SK-N-MC (cell line): ENCODE results near the gene CDK2AP2.

Source experiments
- DNase-seq: peaks from one replicate; pipeline ENCODE4 v3.0.0-alpha.2; 2011; ENCODE audit warnings: low read depth, low spot score
- H3K27ac ChIP-seq: fragments of 200-600 bp; sonication (generic); 2 replicates; pipeline ENCODE4 v1.5.1; 2016; ENCODE audit warnings: mixed run types
- H3K36me3 ChIP-seq: fragments of 200-600 bp; sonication (generic); 2 replicates; pipeline ENCODE4 v1.6.1; 2017; ENCODE audit warnings: antibody characterized with exemption, low read length, mixed read lengths; ENCODE audit not compliant: insufficient read depth
- H3K4me3 ChIP-seq: fragments of 200-600 bp; sonication (generic); 2 replicates; pipeline ENCODE4 v1.5.1; 2016
- H3K9ac ChIP-seq: fragments of 200-600 bp; sonication (generic); 2 replicates; pipeline ENCODE4 v1.8.0; 2017; ENCODE audit warnings: mixed run types, mixed read lengths; ENCODE audit not compliant: insufficient read length
- H3K9me3 ChIP-seq: fragments of 200-600 bp; sonication (generic); 2 replicates; pipeline ENCODE4 v1.6.1; 2017; ENCODE audit warnings: low read depth, mild to moderate bottlenecking, antibody characterized with exemption, low read length, moderate library complexity, mixed read lengths
- EZH2 ChIP-seq: fragments of 200-600 bp; sonication (generic); IDR thresholded peaks from one replicate; pipeline ENCODE4 v1.6.1; 2017; ENCODE audit warnings: antibody characterized with exemption
- FOXP2 ChIP-seq: optimal IDR thresholded peaks from 2 replicates; pipeline ENCODE3; 2011; ENCODE audit warnings: mild to moderate bottlenecking, moderate library complexity; ENCODE audit not compliant: insufficient read depth; ENCODE audit errors: extremely low read length, control extremely low read depth
- POLR2AphosphoS5 ChIP-seq: IDR thresholded peaks from 2 replicates; pipeline ENCODE4 v1.6.1; 2012; ENCODE audit warnings: mild to moderate bottlenecking, low read depth, low read length, borderline replicate concordance

CDK2AP2 gene

GRCh38 chr11:67495234-67496005 is 12.5 kb downstream of the CDK2AP2 start:
- Histone ChIP-seq H3K27ac (no peak overlapping the region), H3K36me3 (peaks cover 3% of the 10 kb centered on the region; the same call in 1 of the 2 replicates), H3K4me3 (no peak overlapping the region), H3K9me3 (no peaks in the 10 kb centered on the region), H3K9ac (no peak overlapping the region)
- DNase-seq = no peak
- TF ChIP-seq FOXP2 (no peak), POLR2AphosphoS5 (no peak)

GRCh38 chr11:67494371-67495233 is 13.4 kb downstream of the CDK2AP2 start:
- no peaks in the 10 kb centered on the region for H3K9me3 ChIP-seq
- no peak overlapping the region for H3K4me3 ChIP-seq
- TF ChIP-seq EZH2 = no peak
- TF ChIP-seq FOXP2 = no peak
- no peak for TF ChIP-seq POLR2AphosphoS5
- DNase-seq = no peak
- H3K36me3 ChIP-seq = peaks cover 7% of the 10 kb centered on the region; the same call in 1 of the 2 replicates
- H3K27ac ChIP-seq = no peak overlapping the region
- no peak overlapping the region for H3K9ac ChIP-seq

- Histone ChIP-seq H3K9me3 (no peaks in the 10 kb centered on the region), H3K4me3 (no peak overlapping the region), H3K9ac (no peak overlapping the region), H3K27ac (no peak overlapping the region), H3K36me3 (peaks cover 7% of the 10 kb centered on the region; the same call in 1 of the 2 replicates)
- TF ChIP-seq EZH2 (no peak), FOXP2 (no peak), POLR2AphosphoS5 (no peak)
- no peak for DNase-seq
Observed at GRCh38 chr11:67493548-67494370, 14.2 kb downstream of the CDK2AP2 start.

GRCh38 chr11:67492801-67493547 is 15.0 kb downstream of the CDK2AP2 start:
- Histone ChIP-seq H3K4me3 (no peak overlapping the region), H3K27ac (no peak overlapping the region), H3K9ac (no peak overlapping the region), H3K36me3 (peaks cover 7% of the 10 kb centered on the region; the same call in 1 of the 2 replicates), H3K9me3 (no peaks in the 10 kb centered on the region)
- TF ChIP-seq FOXP2 = no peak
- TF ChIP-seq EZH2 = no peak
- no peak for DNase-seq

- H3K4me3 ChIP-seq = no peak overlapping the region
- no peak overlapping the region for H3K9ac ChIP-seq
- no peaks in the 10 kb centered on the region for H3K9me3 ChIP-seq
- no peak overlapping the region for H3K27ac ChIP-seq
- DNase-seq = no peak
- H3K36me3 ChIP-seq = peaks cover 9% of the 10 kb centered on the region; the same call in 1 of the 2 replicates
- TF ChIP-seq EZH2 (no peak), FOXP2 (no peak), POLR2AphosphoS5 (no peak)
Observed at GRCh38 chr11:67492069-67492727, 15.8 kb downstream of the CDK2AP2 start.

GRCh38 chr11:67491276-67492068 is 16.5 kb downstream of the CDK2AP2 start:
- no peak overlapping the region for H3K27ac ChIP-seq
- TF ChIP-seq POLR2AphosphoS5 = no peak
- TF ChIP-seq FOXP2 = no peak
- TF ChIP-seq EZH2 = no peak
- H3K9me3 ChIP-seq = no peaks in the 10 kb centered on the region
- H3K36me3 ChIP-seq = peaks cover 9% of the 10 kb centered on the region; the same call in 1 of the 2 replicates
- no peak overlapping the region for H3K9ac ChIP-seq
- DNase-seq = no peak
- H3K4me3 ChIP-seq = no peak overlapping the region
